ENCODE results near the gene F12.

GRCh38 chr5:177359451-177359851, 49.9 kb downstream of the F12 start:
- TF ChIP-seq ZMAT4 (CRISPR knock-in tag; IDR thresholded peaks at IDR 0.05) (no peak), STAT6 (CRISPR knock-in tag; conservative IDR thresholded peaks at IDR 0.05; ENCODE audit: low read depth) (no peak), CTCF (IDR thresholded peaks at IDR 0.05) (no peak), ATF3 (CRISPR knock-in tag; conservative IDR thresholded peaks at IDR 0.05) (no peak), JUN (CRISPR knock-in tag; IDR thresholded peaks at IDR 0.05) (no peak), EMX1 (CRISPR knock-in tag; IDR thresholded peaks at IDR 0.05) (no peak)

Data from WTC11 (cell line).